ENCODE results near the gene CMTM2. TPM values are rescaled to one million over a fixed set of nuclear protein-coding genes. Genes with fewer than 3 reads are reported as not detected.

CMTM2 gene
- total and polyA plus RNA-seq, 2 donors (not counting 1 experiment from before 2014, with no cell fraction given), result not detected

- Histone ChIP-seq H3K4me1 (ENCODE audit: control insufficient read depth in 2 of 2, insufficient read depth in 2 of 2, low read length in 2 of 2) (no peaks in the 10 kb centered on the region), H3K4me3 (ENCODE audit: control extremely low read depth in 1 of 5, extremely low read depth in 1 of 5, insufficient read depth in 1 of 5, low read depth in 2 of 5, low read length in 4 of 5) (no peak overlapping the region), H4K20me1 (ENCODE audit: control insufficient read depth, insufficient read depth, low read length, poor library complexity, severe bottlenecking) (no peaks in the 10 kb centered on the region), H3K36me3 (replicated peaks in 1 of 2; ENCODE audit: control extremely low read depth in 1 of 2, control insufficient read depth in 1 of 2, extremely low read depth in 1 of 2, insufficient read depth in 2 of 2, low read length in 1 of 2) (no peaks in the 10 kb centered on the region), H3K4me2 (replicated peaks; ENCODE audit: low read depth, low read length, poor library complexity, severe bottlenecking) (no peak overlapping the region), H3K9ac (ENCODE audit: low read length) (no peak overlapping the region), H3K27me3 (replicated peaks in 1 of 4; ENCODE audit: control extremely low read depth in 1 of 4, control insufficient read depth in 3 of 4, insufficient read depth in 4 of 4, low read length in 3 of 4) (peaks cover 0 to 11% (median 0%) of the 10 kb centered on the region in 4 experiments), H3K79me2 (ENCODE audit: control insufficient read depth, insufficient read depth, low read length) (no peaks in the 10 kb centered on the region), H2AFZ (ENCODE audit: insufficient read depth, low read depth, low read length, poor library complexity, severe bottlenecking) (no peak overlapping the region), H3K27ac (ENCODE audit: low read length in 2 of 2) (no peak overlapping the region), H3K9me3 (ENCODE audit: control extremely low read depth in 1 of 3, control insufficient read depth in 2 of 3, insufficient read depth in 1 of 3, low read length in 2 of 3) (no peaks in the 10 kb centered on the region)
- Mint-ChIP-seq H3K9me3 (ENCODE audit: insufficient read depth) (no peaks in the 10 kb centered on the region), H3K27me3 (peaks cover 15% of the 10 kb centered on the region), H3K4me1 (no peaks in the 10 kb centered on the region), H3K4me3 (no peak overlapping the region), H3K27ac (no peak overlapping the region)
- intact Hi-C loops (cut with micrococcal nuclease), result no loop called here
- no peak for ATAC-seq (ENCODE audit: low read depth)
- ChIA-PET POLR2A (no interaction called here), CTCF (no interaction called here)
- WGBS (ENCODE audit: insufficient coverage), result 93% methylated on average over 3 of the region's 4 CpGs
- TF ChIP-seq EZH2 (IDR thresholded peaks at IDR 0.05; ENCODE audit: borderline replicate concordance, insufficient read depth, low read depth, low read length, poor library complexity, severe bottlenecking) (no peak), CTCF (IDR thresholded peaks at IDR 0.05) (no peak)
- no peak for DNase-seq
These were observed 55.4 kb downstream of the CMTM2 start for GRCh38 chr16:66634527-66635196.

- no peak overlapping the region for H3K4me3 Mint-ChIP-seq
- 87% methylated on average over 3 of the region's 6 CpGs for WGBS (ENCODE audit: insufficient coverage)
- POLR2A ChIA-PET, result no interaction called here
These were observed 56.1 kb downstream of the CMTM2 start for GRCh38 chr16:66635406-66635805.

More at GRCh38 chr16:66635406-66635805, 56.1 kb downstream of the CMTM2 start:
- Histone ChIP-seq H3K36me3 (replicated peaks in 1 of 2; ENCODE audit: control extremely low read depth in 1 of 2, control insufficient read depth in 1 of 2, extremely low read depth in 1 of 2, insufficient read depth in 2 of 2, low read length in 1 of 2) (no peaks in the 10 kb centered on the region), H2AFZ (ENCODE audit: insufficient read depth, low read depth, low read length, poor library complexity, severe bottlenecking) (no peak overlapping the region), H3K4me1 (ENCODE audit: control insufficient read depth in 2 of 2, insufficient read depth in 2 of 2, low read length in 2 of 2) (no peaks in the 10 kb centered on the region), H3K4me2 (replicated peaks; ENCODE audit: low read depth, low read length, poor library complexity, severe bottlenecking) (no peak overlapping the region), H3K4me3 (ENCODE audit: control extremely low read depth in 1 of 5, extremely low read depth in 1 of 5, insufficient read depth in 1 of 5, low read depth in 2 of 5, low read length in 4 of 5) (no peak overlapping the region), H3K27me3 (replicated peaks in 1 of 4; ENCODE audit: control extremely low read depth in 1 of 4, control insufficient read depth in 3 of 4, insufficient read depth in 4 of 4, low read length in 3 of 4) (peaks cover 0 to 12% (median under 1%) of the 10 kb centered on the region in 4 experiments), H3K9me3 (ENCODE audit: control extremely low read depth in 1 of 3, control insufficient read depth in 2 of 3, insufficient read depth in 1 of 3, low read length in 2 of 3) (no peaks in the 10 kb centered on the region), H3K79me2 (ENCODE audit: control insufficient read depth, insufficient read depth, low read length) (no peaks in the 10 kb centered on the region), H3K9ac (ENCODE audit: low read length) (no peak overlapping the region), H3K27ac (ENCODE audit: low read length in 2 of 2) (no peak overlapping the region), H4K20me1 (ENCODE audit: control insufficient read depth, insufficient read depth, low read length, poor library complexity, severe bottlenecking) (no peaks in the 10 kb centered on the region)
- Mint-ChIP-seq H3K4me1 (no peaks in the 10 kb centered on the region), H3K27me3 (peaks cover 15% of the 10 kb centered on the region), H3K9me3 (ENCODE audit: insufficient read depth) (no peaks in the 10 kb centered on the region), H3K27ac (no peak overlapping the region)
- DNase-seq, result no peak
- TF ChIP-seq CTCF (IDR thresholded peaks at IDR 0.05) (no peak), EZH2 (IDR thresholded peaks at IDR 0.05; ENCODE audit: borderline replicate concordance, insufficient read depth, low read depth, low read length, poor library complexity, severe bottlenecking) (no peak)
- intact Hi-C loops (cut with micrococcal nuclease), result no loop called here
- CTCF ChIA-PET, result interaction anchor here (0.6 kb wide), 1 partner anchor 32 kb away, joined by 3 read pairs; no protein-coding TSS in a partner anchor
- ATAC-seq (ENCODE audit: low read depth), result no peak

Data from B cell (primary cell).